Neural progenitor cell (in vitro differentiated cells): Measurements from ENCODE around the gene DCAF10. TPM values are rescaled to one million over a fixed set of nuclear protein-coding genes. Genes with fewer than 3 reads are reported as not detected.

Experiments used
- DNase-seq: peaks from one replicate; pipeline ENCODE4 v3.0.0-alpha.2; 2016; ENCODE audit warnings: low spot score
- H2AFZ ChIP-seq: fragments of 200-600 bp; sonication (generic); replicated peaks from 2 replicates; pipeline ENCODE4 v1.6.1; 2016; ENCODE audit warnings: antibody characterized with exemption
- H3F3A ChIP-seq: fragments of 200-600 bp; sonication (generic); 2 replicates; pipeline ENCODE4 v1.6.1; 2016; ENCODE audit warnings: antibody characterized with exemption, low read depth
- H3K27ac ChIP-seq: fragments of 200-600 bp; sonication (generic); 2 replicates; pipeline ENCODE4 v1.5.1; 2016; ENCODE audit warnings: mild to moderate bottlenecking
- H3K27me3 ChIP-seq: fragments of 200-600 bp; sonication (generic); 2 replicates; pipeline ENCODE4 v1.6.1; 2016; ENCODE audit warnings: mild to moderate bottlenecking, moderate library complexity
- H3K36me3 ChIP-seq: fragments of 200-600 bp; sonication (generic); 2 replicates; pipeline ENCODE4 v1.5.1; 2016
- H3K4me1 ChIP-seq: fragments of 200-600 bp; sonication (generic); 2 replicates; pipeline ENCODE4 v1.6.1; 2016; ENCODE audit warnings: mixed run types
- H3K4me2 ChIP-seq: fragments of 200-600 bp; sonication (generic); 2 replicates; pipeline ENCODE4 v1.6.1; 2016
- H3K4me3 ChIP-seq: fragments of 200-600 bp; sonication (generic); 2 replicates; pipeline ENCODE4 v1.5.1; 2016
- H3K79me2 ChIP-seq: fragments of 200-600 bp; sonication (generic); 2 replicates; pipeline ENCODE4 v1.6.1; 2016; ENCODE audit warnings: low read depth
- H3K9ac ChIP-seq: fragments of 200-600 bp; sonication (generic); 2 replicates; pipeline ENCODE4 v1.6.1; 2016
- H3K9me3 ChIP-seq: fragments of 200-600 bp; sonication (generic); 2 replicates; pipeline ENCODE4 v1.5.1; 2016; ENCODE audit warnings: low read depth
- H4K20me1 ChIP-seq: fragments of 200-600 bp; sonication (generic); 2 replicates; pipeline ENCODE4 v1.6.1; 2016; ENCODE audit warnings: low read depth
- H3K27ac Mint-ChIP-seq: 3 replicates; pipeline ENCODE4 v1.8.0; 2021; ENCODE audit warnings: mixed read lengths
- H3K27me3 Mint-ChIP-seq: 2 replicates; pipeline ENCODE4 v1.8.0; 2022; ENCODE audit warnings: low read depth, mild to moderate bottlenecking, inconsistent platforms, moderate library complexity, mixed read lengths; ENCODE audit not compliant: insufficient read depth
- H3K36me3 Mint-ChIP-seq: 3 replicates; pipeline ENCODE4 v1.8.0; 2021; ENCODE audit warnings: mixed read lengths
- H3K4me1 Mint-ChIP-seq: 3 replicates; pipeline ENCODE4 v1.8.0; 2021; ENCODE audit warnings: mixed read lengths
- H3K4me3 Mint-ChIP-seq: 3 replicates; pipeline ENCODE4 v1.8.0; 2021; ENCODE audit warnings: mild to moderate bottlenecking, moderate library complexity, mixed read lengths
- H3K9me3 Mint-ChIP-seq: 3 replicates; pipeline ENCODE4 v1.8.0; 2020; ENCODE audit warnings: mixed read lengths
- CTCF ChIP-seq: fragments of 200-600 bp; sonication (generic); IDR thresholded peaks from 2 replicates; pipeline ENCODE4 v1.5.1; 2017; ENCODE audit warnings: antibody characterized with exemption, mild to moderate bottlenecking
- EZH2 ChIP-seq: fragments of 200-600 bp; sonication (generic); IDR thresholded peaks from 2 replicates; pipeline ENCODE4 v1.6.1; 2017; ENCODE audit warnings: antibody characterized with exemption, mild to moderate bottlenecking, moderate library complexity
- EZH2phosphoT487 ChIP-seq: fragments of 200-600 bp; sonication (generic); IDR thresholded peaks from 2 replicates; pipeline ENCODE4 v1.6.1; 2017; ENCODE audit warnings: antibody characterized with exemption
- total RNA-seq: library from RNA; depleted of rRNA; stranded (reverse); fragments of >200 nt; gene quantifications from 2 replicates; pipeline ENCODE4 v1.2.3, GENCODE V29; 2015; ENCODE audit warnings: low replicate concordance

DCAF10 gene
- total RNA-seq, 1 donor from 2014 or later, result 15.8 TPM

- Histone ChIP-seq H2AFZ (no peak overlapping the region), H3K36me3 (no peaks in the 10 kb centered on the region), H3K4me1 (no peaks in the 10 kb centered on the region), H4K20me1 (no peaks in the 10 kb centered on the region), H3K79me2 (no peaks in the 10 kb centered on the region), H3K4me3 (no peak overlapping the region), H3K9me3 (no peaks in the 10 kb centered on the region), H3F3A (peaks cover 3% of the 10 kb centered on the region), H3K9ac (no peak overlapping the region), H3K4me2 (no peak overlapping the region), H3K27me3 (no peaks in the 10 kb centered on the region), H3K27ac (no peak overlapping the region)
- H3K36me3 Mint-ChIP-seq, result peaks cover 6% of the 10 kb centered on the region
- DNase-seq, result no peak
- H3K27ac Mint-ChIP-seq, result no peak overlapping the region
- no peaks in the 10 kb centered on the region for H3K9me3 Mint-ChIP-seq
- no peaks in the 10 kb centered on the region for H3K4me1 Mint-ChIP-seq
- no peak overlapping the region for H3K4me3 Mint-ChIP-seq
- H3K27me3 Mint-ChIP-seq, result no peaks in the 10 kb centered on the region
- TF ChIP-seq EZH2, result no peak
- no peak for TF ChIP-seq CTCF
- TF ChIP-seq EZH2phosphoT487, result no peak
Observed at GRCh38 chr9:37769995-37770394, 30.6 kb upstream of the DCAF10 start.

DNA sequence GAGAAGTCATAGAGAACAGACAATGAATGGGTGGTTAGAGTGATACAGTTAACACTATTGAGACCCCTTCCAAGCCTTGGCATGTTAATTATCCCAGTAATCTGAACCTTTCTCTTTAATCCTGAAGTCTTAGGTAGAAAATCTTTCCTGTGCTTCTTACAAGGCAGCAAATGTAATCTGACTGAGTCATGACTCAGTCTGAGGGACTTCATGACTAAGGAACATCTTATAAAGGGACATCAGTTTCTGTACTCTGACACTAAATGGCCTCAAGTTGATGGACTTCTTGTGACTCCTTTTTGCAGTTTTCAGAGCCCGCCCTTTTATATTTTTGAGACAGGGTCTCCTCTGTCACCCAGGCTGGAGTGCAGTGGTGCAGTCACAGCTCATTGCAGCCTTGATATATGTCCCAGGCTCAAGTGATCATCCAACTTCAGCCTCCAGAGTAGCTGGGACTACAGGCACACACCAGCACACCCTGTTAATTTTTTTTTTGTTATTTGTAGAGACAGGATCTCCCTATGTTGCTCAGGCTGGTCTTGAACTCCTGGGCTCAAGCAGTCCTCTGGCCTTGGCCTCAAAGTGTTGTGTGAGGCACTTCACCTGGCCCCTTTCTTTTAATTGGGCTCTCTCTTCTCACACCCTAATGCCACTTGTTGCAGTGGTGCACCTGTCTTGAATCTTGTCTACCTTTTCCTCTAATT lies 25.2 kb upstream of the DCAF10 start:
- no peak overlapping the region for H3K27ac Mint-ChIP-seq
- no peak for TF ChIP-seq EZH2
- no peak for TF ChIP-seq CTCF
- no peak for TF ChIP-seq EZH2phosphoT487
- no peak overlapping the region for H3K4me3 Mint-ChIP-seq
- H3K27me3 ChIP-seq, result no peaks in the 10 kb centered on the region
- no peaks in the 10 kb centered on the region for H3K36me3 ChIP-seq
- H3K4me1 Mint-ChIP-seq, result no peaks in the 10 kb centered on the region
- H3K4me2 ChIP-seq, result no peak overlapping the region
- H3K4me1 ChIP-seq, result no peaks in the 10 kb centered on the region
- no peak overlapping the region for H3K27ac ChIP-seq
- peaks cover 12% of the 10 kb centered on the region for H3K36me3 Mint-ChIP-seq
- no peaks in the 10 kb centered on the region for H4K20me1 ChIP-seq
- no peak overlapping the region for H3K9ac ChIP-seq
- DNase-seq, result no peak
- peaks cover 17% of the 10 kb centered on the region for H3F3A ChIP-seq
- no peaks in the 10 kb centered on the region for H3K9me3 ChIP-seq
- H3K9me3 Mint-ChIP-seq, result no peaks in the 10 kb centered on the region
- no peaks in the 10 kb centered on the region for H3K27me3 Mint-ChIP-seq
- no peak overlapping the region for H3K4me3 ChIP-seq
- H2AFZ ChIP-seq, result no peak overlapping the region
- H3K79me2 ChIP-seq, result no peaks in the 10 kb centered on the region

DNA sequence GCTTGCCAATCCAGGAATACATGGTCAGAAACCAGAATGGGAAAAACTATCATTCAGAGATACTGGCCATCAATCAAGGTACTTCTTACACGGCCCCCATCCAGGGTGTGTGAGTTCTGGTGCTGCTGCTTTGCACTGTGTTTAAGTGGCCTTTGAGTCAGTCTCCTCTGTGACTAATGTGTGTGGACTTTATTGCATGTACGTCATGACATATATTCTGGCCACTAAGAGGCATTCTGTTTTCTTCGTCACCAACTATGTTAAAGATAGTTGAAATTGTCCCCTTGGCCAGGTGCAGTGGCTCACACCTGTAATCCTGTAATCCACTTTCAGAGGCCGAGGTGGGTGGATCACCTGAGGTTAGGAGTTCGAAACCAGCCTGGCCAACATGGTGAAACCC lies 24.3 kb upstream of the DCAF10 start:
- Histone ChIP-seq H3K4me3 (no peak overlapping the region), H3K4me1 (no peaks in the 10 kb centered on the region), H3K9me3 (no peaks in the 10 kb centered on the region), H3F3A (peaks cover 23% of the 10 kb centered on the region), H3K36me3 (no peaks in the 10 kb centered on the region), H4K20me1 (peaks cover 8% of the 10 kb centered on the region), H3K27ac (no peak overlapping the region), H3K9ac (no peak overlapping the region), H2AFZ (no peak overlapping the region), H3K4me2 (no peak overlapping the region), H3K79me2 (no peaks in the 10 kb centered on the region), H3K27me3 (no peaks in the 10 kb centered on the region)
- TF ChIP-seq EZH2phosphoT487 (no peak), CTCF (no peak), EZH2 (no peak)
- DNase-seq, result no peak
- Mint-ChIP-seq H3K9me3 (no peaks in the 10 kb centered on the region), H3K27ac (no peak overlapping the region), H3K4me1 (no peaks in the 10 kb centered on the region), H3K4me3 (no peak overlapping the region), H3K36me3 (peaks cover 15% of the 10 kb centered on the region), H3K27me3 (no peaks in the 10 kb centered on the region)
